Gastrocnemius medialis (tissue), 4 donors: ENCODE results near the gene FOLR3.
"Not testable (repeated sequence)": the region's sequence is repeated elsewhere in the genome, so short reads cannot be mapped to it uniquely, and the experiment has no call there.

ENCODE experiments used
- POLR2A ChIP-seq, 2 donors: fragments of 450-650 bp; IDR thresholded peaks; one replicate each; pipeline ENCODE4 v1.6.1; 2017; ENCODE audit warnings: antibody characterized with exemption in 2 of 2, mild to moderate bottlenecking in 2 of 2, moderate library complexity in 2 of 2
- TF ChIP-seq, protein P1 (sequence below), 5 experiments: fragments of 450-650 bp in 3 of 5; fragments of 200-600 bp in 2 of 5; sonication (generic) in 2 of 5; IDR thresholded peaks in 4 of 5; conservative IDR thresholded peaks in 1 of 5; 1 replicate in 4 of 5; 2 replicates in 1 of 5; pipeline ENCODE4 v1.5.1; 2016 to 2019; ENCODE audit warnings: antibody characterized with exemption in 5 of 5, mild to moderate bottlenecking in 3 of 5, moderate library complexity in 3 of 5

DNA sequence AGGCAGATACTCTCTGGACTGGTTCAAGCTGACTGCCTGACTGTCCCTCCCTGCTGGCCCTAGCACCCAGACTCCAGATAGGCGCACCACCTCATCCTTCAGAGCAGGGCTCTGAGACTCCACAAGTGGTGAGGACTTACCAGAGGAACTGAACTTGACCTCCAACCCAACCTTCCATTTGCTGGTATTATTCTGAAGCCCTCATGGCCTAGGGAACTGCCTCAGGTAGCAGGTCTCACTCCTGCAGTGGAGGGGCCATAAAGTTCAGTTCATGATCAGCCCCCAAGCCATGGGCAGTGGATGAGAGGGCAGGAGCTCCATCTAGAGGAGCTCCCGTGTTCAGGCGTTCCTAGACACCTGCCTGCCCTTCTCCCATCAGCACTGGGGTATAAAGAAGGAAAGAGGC, 46.0 kb downstream of the FOLR3 start:
- not testable (repeated sequence) for TF ChIP-seq POLR2A (IDR thresholded peaks at IDR 0.05)
- TF ChIP-seq, protein P1, sequence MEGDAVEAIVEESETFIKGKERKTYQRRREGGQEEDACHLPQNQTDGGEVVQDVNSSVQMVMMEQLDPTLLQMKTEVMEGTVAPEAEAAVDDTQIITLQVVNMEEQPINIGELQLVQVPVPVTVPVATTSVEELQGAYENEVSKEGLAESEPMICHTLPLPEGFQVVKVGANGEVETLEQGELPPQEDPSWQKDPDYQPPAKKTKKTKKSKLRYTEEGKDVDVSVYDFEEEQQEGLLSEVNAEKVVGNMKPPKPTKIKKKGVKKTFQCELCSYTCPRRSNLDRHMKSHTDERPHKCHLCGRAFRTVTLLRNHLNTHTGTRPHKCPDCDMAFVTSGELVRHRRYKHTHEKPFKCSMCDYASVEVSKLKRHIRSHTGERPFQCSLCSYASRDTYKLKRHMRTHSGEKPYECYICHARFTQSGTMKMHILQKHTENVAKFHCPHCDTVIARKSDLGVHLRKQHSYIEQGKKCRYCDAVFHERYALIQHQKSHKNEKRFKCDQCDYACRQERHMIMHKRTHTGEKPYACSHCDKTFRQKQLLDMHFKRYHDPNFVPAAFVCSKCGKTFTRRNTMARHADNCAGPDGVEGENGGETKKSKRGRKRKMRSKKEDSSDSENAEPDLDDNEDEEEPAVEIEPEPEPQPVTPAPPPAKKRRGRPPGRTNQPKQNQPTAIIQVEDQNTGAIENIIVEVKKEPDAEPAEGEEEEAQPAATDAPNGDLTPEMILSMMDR (IDR thresholded peaks at IDR 0.05 in 4 of 5, conservative IDR thresholded peaks at IDR 0.05 in 1 of 5): not testable (repeated sequence)
